Prostate gland (tissue), 2 donors: ENCODE data around the gene MUC5AC.

Experiments
- CTCF ChIP-seq, 4 experiments: fragments of 200-600 bp in 2 of 4; fragments of 450-650 bp in 2 of 4; sonication (generic) in 2 of 4; IDR thresholded peaks; 1 replicate in 3 of 4; 2 replicates in 1 of 4; pipeline ENCODE4 v1.5.1; 2016 to 2019; ENCODE audit warnings: antibody characterized with exemption in 4 of 4, mild to moderate bottlenecking in 2 of 4, moderate library complexity in 2 of 4
- POLR2A ChIP-seq: fragments of 450-650 bp; IDR thresholded peaks from one replicate; pipeline ENCODE4 v1.6.1; 2016; ENCODE audit warnings: antibody characterized with exemption, mild to moderate bottlenecking

DNA sequence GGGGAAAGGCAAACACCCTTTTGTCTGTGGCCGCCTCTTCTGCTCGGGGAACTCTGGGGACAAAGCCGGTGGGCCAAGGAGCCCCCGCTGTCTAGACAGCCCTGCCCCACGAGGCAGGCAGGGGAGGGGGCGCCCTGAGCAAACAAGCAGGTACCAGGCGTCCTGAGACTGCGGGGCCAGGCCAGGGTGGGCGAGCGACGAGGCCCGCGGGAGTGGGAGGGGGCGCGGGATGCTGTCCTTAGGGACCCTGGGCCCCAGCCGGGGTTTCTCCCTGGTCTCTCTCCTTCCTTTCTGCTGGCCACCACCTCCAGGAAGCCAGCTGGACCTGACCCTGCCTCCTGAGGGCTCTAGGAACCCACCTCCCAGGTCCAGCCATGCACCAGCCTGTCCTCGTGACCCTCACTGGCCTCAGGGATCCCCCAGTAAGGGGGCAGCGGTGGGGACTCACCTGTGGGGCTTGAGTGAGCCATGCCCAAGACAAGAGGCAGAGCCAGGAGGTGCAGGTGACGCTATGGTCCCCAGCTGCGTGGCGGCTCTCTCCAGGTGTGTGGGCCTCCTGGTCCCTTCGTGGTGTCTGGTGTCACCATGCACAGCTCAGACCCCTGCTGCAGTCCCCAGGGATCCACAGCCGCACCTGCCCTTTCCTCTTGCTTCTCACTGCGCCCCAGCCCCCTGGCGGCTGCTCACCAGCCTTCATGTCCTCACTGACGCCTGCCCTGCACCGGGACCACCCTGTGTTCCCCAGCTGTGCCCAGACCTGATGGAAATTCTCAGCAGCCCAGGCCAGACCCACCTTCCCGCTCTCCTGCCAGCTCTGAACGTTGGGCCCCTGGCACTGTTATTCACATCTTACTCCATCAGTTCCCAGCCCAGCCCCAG lies 26.5 kb upstream of the MUC5AC start:
- TF ChIP-seq CTCF (IDR thresholded peaks at IDR 0.05), result no peak
- TF ChIP-seq POLR2A, result no peak
